H1 (cell line): ENCODE measurements around the gene RIGI. TPM values are rescaled to one million over a fixed set of nuclear protein-coding genes. Genes with fewer than 3 reads are reported as not detected.

Experiments
- PHF8 ChIP-seq: fragments of 200-600 bp; sonication (generic); conservative IDR thresholded peaks from 2 replicates; pipeline ENCODE4 v1.7.1; 2012; ENCODE audit warnings: low read depth, mild to moderate bottlenecking, inconsistent platforms, low read length, moderate library complexity
- POU5F1 ChIP-seq: IDR thresholded peaks from 2 replicates; pipeline ENCODE4 v1.6.1; 2011; ENCODE audit warnings: low read depth, mild to moderate bottlenecking, low read length, moderate library complexity
- RAD21 ChIP-seq, 2 experiments: IDR thresholded peaks in 1 of 2; conservative IDR thresholded peaks in 1 of 2; 2 replicates each; pipeline ENCODE4 v1.6.1; 2011; ENCODE audit warnings: low read depth in 2 of 2, low read length in 2 of 2, improper control_type of control experiment in 1 of 2, inconsistent platforms in 1 of 2, mild to moderate bottlenecking in 1 of 2, moderate library complexity in 1 of 2
- SIRT6 ChIP-seq: IDR thresholded peaks from one replicate; pipeline ENCODE4 v1.7.1; 2012; ENCODE audit warnings: low read length, inconsistent platforms
- polyA plus RNA-seq, 7 experiments: library from polyadenylated mRNA; depleted of rRNA in 3 of 7; stranded (reverse) in 5 of 7; unstranded in 2 of 7; fragments of >200 nt in 5 of 7; fragments of 200-250 nt in 2 of 7; gene quantifications; 1 replicate in 5 of 7; 2 replicates in 1 of 7; 4 replicates in 1 of 7; pipeline versions ENCODE4 v1.2.1 to v1.2.3, GENCODE V29; 2011 to 2013; ENCODE audit warnings: missing spikeins in 2 of 7, mixed read lengths in 2 of 7
- total RNA-seq: library from RNA; stranded (reverse); fragmentation: NEBNext Ultra II Directional; extraction: Animal tissue kit (Norgen Biotek cat#: 25700); gene quantifications from 2 replicates; pipeline ENCODE4 v1.2.1, GENCODE V29; 2021

Gene RIGI
- total and polyA plus RNA-seq, 2 of the 8 experiments (the other 6 are each of a cell fraction or from before 2014, with no cell fraction given) = 3.1 to 6.7 TPM

DNA sequence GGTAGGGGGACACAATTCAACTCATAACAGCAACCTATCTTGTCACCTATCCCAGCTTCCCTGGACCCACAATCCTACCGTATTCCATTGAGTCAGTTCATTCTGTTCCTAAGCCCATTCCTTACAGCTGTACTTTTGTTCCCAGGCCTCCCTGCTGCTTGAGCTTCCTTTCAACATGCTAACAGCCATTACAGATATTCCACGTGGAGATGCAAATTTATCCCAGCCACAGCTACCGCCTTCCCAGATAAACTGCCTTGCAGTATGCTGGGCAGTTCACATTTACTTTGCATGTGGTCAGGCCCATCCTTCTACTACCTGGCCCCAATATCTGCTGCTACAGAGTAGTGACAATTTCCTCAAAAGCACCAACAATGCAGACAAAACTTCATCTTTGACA is 23.0 kb downstream of the RIGI start (continued):
- TF ChIP-seq PHF8 (no peak), SIRT6 (no peak), POU5F1 (no peak), RAD21 (IDR thresholded peaks at IDR 0.05 in 1 of 2, conservative IDR thresholded peaks at IDR 0.05 in 1 of 2; ENCODE audit: low read depth in 2 of 2, low read length in 2 of 2) (no peak)
